Right lobe of liver (tissue), 6 donors: ENCODE data around the gene RSPH3. TPM values are rescaled to one million over a fixed set of nuclear protein-coding genes. Genes with fewer than 3 reads are reported as not detected.

Experiments
- ATAC-seq, 4 donors: fragments of 200-7000 bp; cut with Tn5 transposase; one replicate each; pipeline ENCODE4 v1.9.1; 2020; ENCODE audit warnings: mild to moderate bottlenecking in 4 of 4, moderate library complexity in 4 of 4
- DNase-seq, 3 donors: peaks; one replicate each; pipeline ENCODE4 v3.0.0-alpha.2; 2020
- H3K27ac ChIP-seq, 3 donors: fragments of 200-600 bp; one replicate each; pipeline ENCODE4 v1.8.0; 2022
- H3K27me3 ChIP-seq, 2 donors: fragments of 200-600 bp; one replicate each; pipeline ENCODE4 v1.8.0; 2022
- H3K36me3 ChIP-seq, 4 donors: fragments of 200-600 bp; sonication (generic) in 1 of 4; one replicate each; pipeline versions ENCODE4 v1.5.1 to v1.8.0; 2017 to 2022; ENCODE audit warnings: control low read depth in 1 of 4
- H3K4me1 ChIP-seq, 4 donors: fragments of 200-600 bp; sonication (generic) in 1 of 4; one replicate each; pipeline versions ENCODE4 v1.5.1 to v1.8.0; 2017 to 2022; ENCODE audit warnings: control low read depth in 1 of 4
- H3K4me3 ChIP-seq, 3 donors: fragments of 200-600 bp; one replicate each; pipeline ENCODE4 v1.8.0; 2022
- H3K9me3 ChIP-seq, 4 donors: fragments of 200-600 bp; sonication (generic) in 1 of 4; one replicate each; pipeline versions ENCODE4 v1.5.1 to v1.8.0; 2017 to 2022; ENCODE audit warnings: control low read depth in 1 of 4
- CTCF ChIP-seq, 4 donors: fragments of 200-600 bp in 3 of 4; fragments of 450-650 bp in 1 of 4; IDR thresholded peaks; one replicate each; pipeline versions ENCODE4 v1.5.1 to v1.8.0; 2016 to 2022; ENCODE audit warnings: antibody characterized with exemption in 4 of 4, mild to moderate bottlenecking in 2 of 4
- POLR2A ChIP-seq: fragments of 450-650 bp; IDR thresholded peaks from one replicate; pipeline ENCODE4 v1.6.1; 2017; ENCODE audit warnings: antibody characterized with exemption, mild to moderate bottlenecking
- WGBS: methylation state at CpG from one replicate; pipeline ENCODE4 v1.1.6; 2018; ENCODE audit warnings: low coverage, low lambda C conversion rate; ENCODE audit not compliant: insufficient coverage; ENCODE audit errors: missing lambda C conversion rate; 5-methylcytosine and 5-hydroxymethylcytosine counted together
- intact Hi-C, 2 donors: fragments of 100-400 bp; cut with DNase I; formaldehyde crosslinking; loops; one replicate each; pipeline versions ENCODE4 v1.11.2 to v1.14.1; 2022
- total RNA-seq, 6 experiments: library from RNA; depleted of rRNA in 2 of 6; stranded (reverse); fragments of >200 nt in 2 of 6; fragmentation: NEBNext Ultra II Directional in 3 of 6; extraction: Animal tissue kit (Norgen Biotek cat#: 25700) in 3 of 6; gene quantifications; one replicate each; pipeline versions ENCODE4 v1.1.0 to v1.2.4, GENCODE V29; 2016 to 2023
- donor health status: DM: no; HTN: yes; CAD: no.
- donor health status: DM: no; HTN: no; CAD: no.
- donor health status: DM: no; HTN: no; CAD: no.
- donor health status: DM: no; HTN: yes; CAD: no.
- donor health status: DM: no; HTN: yes; CAD: no.

Gene RSPH3
- total RNA-seq, 6 experiments from 2014 or later, result 3.1 to 6.5 (median 3.6) TPM

DNA sequence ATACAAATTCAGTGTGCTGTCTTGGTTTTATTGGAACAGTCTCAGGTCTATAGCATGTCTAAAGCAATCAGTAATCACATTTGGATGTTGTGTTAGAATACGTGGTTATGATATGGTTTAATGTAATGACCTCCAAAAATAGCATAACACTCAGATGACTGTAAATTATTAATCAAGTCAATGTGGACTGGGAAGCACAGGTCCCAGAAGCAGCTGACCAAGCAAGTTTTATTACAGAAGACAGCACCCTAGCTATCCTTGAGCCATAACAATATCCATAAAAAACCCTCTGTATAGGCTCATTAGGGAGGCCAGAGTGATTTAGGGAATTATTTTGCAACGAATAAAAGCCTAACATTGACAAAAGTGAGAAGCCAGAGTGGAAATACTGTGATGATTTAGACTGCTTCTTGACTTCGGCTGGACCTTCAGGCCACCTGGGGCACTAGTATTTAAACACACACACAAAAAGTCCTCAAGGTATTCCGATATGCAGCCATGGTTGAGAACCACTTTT is 66.9 kb downstream of the RSPH3 start:
- intact Hi-C loops, result no loop called here
- WGBS, result 73% methylated on average over 4 of the region's 4 CpGs
- TF ChIP-seq CTCF (IDR thresholded peaks at IDR 0.05), result no peak
- TF ChIP-seq POLR2A, result no peak
- DNase-seq (no peak), ATAC-seq (no peak)
- Histone ChIP-seq H3K4me3 (no peak overlapping the region), H3K4me1 (no peaks in the 10 kb centered on the region), H3K36me3 (no peaks in the 10 kb centered on the region), H3K27me3 (no peaks in the 10 kb centered on the region), H3K27ac (no peak overlapping the region), H3K9me3 (no peaks in the 10 kb centered on the region)

DNA sequence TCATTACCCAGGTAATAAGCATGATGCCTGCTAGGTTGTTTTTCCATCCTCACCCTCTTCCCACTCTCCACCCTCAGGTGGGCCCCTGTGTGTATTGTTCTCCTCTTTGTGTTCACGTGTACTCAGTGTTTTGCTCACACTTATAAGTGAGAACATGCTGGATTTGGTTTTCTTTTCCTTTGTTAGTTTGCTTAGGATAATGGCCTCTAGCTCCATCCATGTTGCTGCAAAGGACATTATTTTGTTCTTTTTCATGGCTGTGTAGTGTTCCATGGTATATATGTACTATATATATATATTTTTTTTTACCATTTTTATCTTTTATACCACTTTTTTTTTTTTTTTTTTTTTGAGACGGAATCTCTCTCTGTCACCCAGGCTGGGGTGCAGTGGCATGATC is 71.9 kb downstream of the RSPH3 start:
- intact Hi-C loops, result no loop called here
- TF ChIP-seq POLR2A (no peak), CTCF (IDR thresholded peaks at IDR 0.05) (no peak)
- Histone ChIP-seq H3K27ac (no peak overlapping the region), H3K9me3 (no peaks in the 10 kb centered on the region), H3K4me1 (no peaks in the 10 kb centered on the region), H3K36me3 (no peaks in the 10 kb centered on the region), H3K4me3 (no peak overlapping the region), H3K27me3 (no peaks in the 10 kb centered on the region)
- 70% methylated on average over 2 of the region's 2 CpGs for WGBS
- DNase-seq, result no peak
- ATAC-seq, result no peak

- H3K27me3 ChIP-seq, result no peaks in the 10 kb centered on the region
- WGBS, result 81% methylated on average over 6 of the region's 6 CpGs
- no peak for TF ChIP-seq CTCF (IDR thresholded peaks at IDR 0.05)
- no peak for TF ChIP-seq POLR2A
- no peaks in the 10 kb centered on the region for H3K9me3 ChIP-seq
- DNase-seq, result no peak
- no peaks in the 10 kb centered on the region for H3K36me3 ChIP-seq
- H3K27ac ChIP-seq, result no peak overlapping the region
- intact Hi-C loops, result no loop called here
- ATAC-seq, result no peak
- H3K4me3 ChIP-seq, result no peak overlapping the region
- H3K4me1 ChIP-seq, result no peaks in the 10 kb centered on the region
Observed at GRCh38 chr6:158926414-158926813, 73.6 kb downstream of the RSPH3 start.

GRCh38 chr6:158924499-158925455 is 75.2 kb downstream of the RSPH3 start:
- no peaks in the 10 kb centered on the region for H3K4me1 ChIP-seq
- DNase-seq (no peak), ATAC-seq (no peak)
- H3K27ac ChIP-seq, result no peak overlapping the region
- no peaks in the 10 kb centered on the region for H3K36me3 ChIP-seq
- no peak for TF ChIP-seq CTCF (IDR thresholded peaks at IDR 0.05)
- no peak for TF ChIP-seq POLR2A
- 73% methylated on average over 3 of the region's 4 CpGs for WGBS
- no peaks in the 10 kb centered on the region for H3K27me3 ChIP-seq
- intact Hi-C loops, result no loop called here
- no peak overlapping the region for H3K4me3 ChIP-seq
- no peaks in the 10 kb centered on the region for H3K9me3 ChIP-seq
